Uterus (tissue), 4 donors: Measurements from ENCODE around the gene ADH5. TPM values are rescaled to one million over a fixed set of nuclear protein-coding genes. Genes with fewer than 3 reads are reported as not detected.
"Not testable (repeated sequence)": the region's sequence is repeated elsewhere in the genome, so short reads cannot be mapped to it uniquely, and the experiment has no call there.

Experiments
- DNase-seq, 2 donors: peaks; one replicate each; pipeline ENCODE4 v3.0.0-alpha.2; 2019 to 2020
- H3K27ac ChIP-seq, 2 donors: fragments of 200-600 bp; sonication (generic); 1 replicate in 1 of 2; 2 replicates in 1 of 2; pipeline ENCODE4 v1.5.1; 2016 to 2018
- H3K27me3 ChIP-seq, 2 donors: fragments of 200-600 bp; sonication (generic); one replicate each; pipeline ENCODE4 v1.5.1; 2018 to 2019; ENCODE audit warnings: control low read depth in 1 of 2
- H3K36me3 ChIP-seq, 2 donors: fragments of 200-600 bp; sonication (generic); one replicate each; pipeline ENCODE4 v1.5.1; 2019; ENCODE audit warnings: control low read depth in 1 of 2
- H3K4me1 ChIP-seq, 2 donors: fragments of 200-600 bp; sonication (generic); one replicate each; pipeline ENCODE4 v1.5.1; 2018 to 2019; ENCODE audit warnings: control low read depth in 1 of 2
- H3K4me3 ChIP-seq, 2 donors: fragments of 200-600 bp; sonication (generic); 1 replicate in 1 of 2; 2 replicates in 1 of 2; pipeline ENCODE4 v1.5.1; 2018 to 2019; ENCODE audit warnings: mild to moderate bottlenecking in 1 of 2
- H3K9me3 ChIP-seq, 2 donors: fragments of 200-600 bp; sonication (generic); one replicate each; pipeline ENCODE4 v1.5.1; 2019; ENCODE audit warnings: control low read depth in 1 of 2
- POLR2A ChIP-seq, 2 donors: fragments of 450-650 bp; IDR thresholded peaks; one replicate each; pipeline ENCODE4 v1.6.1; 2016; ENCODE audit warnings: antibody characterized with exemption in 2 of 2, mild to moderate bottlenecking in 1 of 2, moderate library complexity in 1 of 2
- intact Hi-C: fragments of 100-400 bp; cut with DNase I; formaldehyde crosslinking; loops from one replicate; pipeline ENCODE4 v1.15.1; 2023; ENCODE audit warnings: low total_unique reads
- total RNA-seq, 4 donors: library from RNA; depleted of rRNA in 3 of 4; stranded (reverse); fragments of >200 nt in 3 of 4; gene quantifications; one replicate each; pipeline versions ENCODE4 v1.1.0 to v1.2.4, GENCODE V29; 2014 to 2023
- TF ChIP-seq, protein P1 (sequence below), 4 experiments: fragments of 200-600 bp in 2 of 4; fragments of 450-650 bp in 2 of 4; sonication (generic) in 2 of 4; IDR thresholded peaks; one replicate each; pipeline ENCODE4 v1.5.1; 2016 to 2019; ENCODE audit warnings: antibody characterized with exemption in 4 of 4, mild to moderate bottlenecking in 2 of 4, moderate library complexity in 1 of 4
- donor health status: DM: yes; HTN: yes; CAD: no.

Gene ADH5
- total RNA-seq, 4 donors from 2014 or later, result 140 to 195 (median 175) TPM

DNA sequence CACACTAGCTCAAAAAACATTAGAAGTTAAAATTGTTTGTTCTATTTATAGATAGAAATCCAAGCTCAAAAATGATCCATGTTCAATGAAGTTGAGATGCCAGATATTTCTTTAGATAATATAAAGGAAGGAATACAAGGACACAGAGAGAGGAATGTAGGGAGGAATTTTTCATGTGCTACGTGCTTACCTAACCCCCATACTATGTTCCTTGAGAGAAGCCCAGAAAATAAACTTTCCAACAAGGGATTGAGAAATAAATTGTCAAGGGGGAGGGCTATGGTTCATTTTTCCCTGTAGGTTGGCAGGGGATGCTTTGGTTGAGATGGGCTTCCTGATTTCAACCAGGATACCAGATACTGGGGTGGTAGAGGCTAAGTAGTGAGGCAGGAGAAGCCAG, 15.6 kb upstream of the ADH5 start:
- Histone ChIP-seq H3K27ac (no peak overlapping the region), H3K27me3 (no peaks in the 10 kb centered on the region), H3K4me1 (no peaks in the 10 kb centered on the region), H3K9me3 (no peaks in the 10 kb centered on the region), H3K36me3 (no peaks in the 10 kb centered on the region), H3K4me3 (no peak overlapping the region)
- intact Hi-C loops, result no loop called here
- no peak for TF ChIP-seq POLR2A (IDR thresholded peaks at IDR 0.05)
- TF ChIP-seq, protein P1, sequence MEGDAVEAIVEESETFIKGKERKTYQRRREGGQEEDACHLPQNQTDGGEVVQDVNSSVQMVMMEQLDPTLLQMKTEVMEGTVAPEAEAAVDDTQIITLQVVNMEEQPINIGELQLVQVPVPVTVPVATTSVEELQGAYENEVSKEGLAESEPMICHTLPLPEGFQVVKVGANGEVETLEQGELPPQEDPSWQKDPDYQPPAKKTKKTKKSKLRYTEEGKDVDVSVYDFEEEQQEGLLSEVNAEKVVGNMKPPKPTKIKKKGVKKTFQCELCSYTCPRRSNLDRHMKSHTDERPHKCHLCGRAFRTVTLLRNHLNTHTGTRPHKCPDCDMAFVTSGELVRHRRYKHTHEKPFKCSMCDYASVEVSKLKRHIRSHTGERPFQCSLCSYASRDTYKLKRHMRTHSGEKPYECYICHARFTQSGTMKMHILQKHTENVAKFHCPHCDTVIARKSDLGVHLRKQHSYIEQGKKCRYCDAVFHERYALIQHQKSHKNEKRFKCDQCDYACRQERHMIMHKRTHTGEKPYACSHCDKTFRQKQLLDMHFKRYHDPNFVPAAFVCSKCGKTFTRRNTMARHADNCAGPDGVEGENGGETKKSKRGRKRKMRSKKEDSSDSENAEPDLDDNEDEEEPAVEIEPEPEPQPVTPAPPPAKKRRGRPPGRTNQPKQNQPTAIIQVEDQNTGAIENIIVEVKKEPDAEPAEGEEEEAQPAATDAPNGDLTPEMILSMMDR (IDR thresholded peaks at IDR 0.05), result no peak
- DNase-seq, result no peak

DNA sequence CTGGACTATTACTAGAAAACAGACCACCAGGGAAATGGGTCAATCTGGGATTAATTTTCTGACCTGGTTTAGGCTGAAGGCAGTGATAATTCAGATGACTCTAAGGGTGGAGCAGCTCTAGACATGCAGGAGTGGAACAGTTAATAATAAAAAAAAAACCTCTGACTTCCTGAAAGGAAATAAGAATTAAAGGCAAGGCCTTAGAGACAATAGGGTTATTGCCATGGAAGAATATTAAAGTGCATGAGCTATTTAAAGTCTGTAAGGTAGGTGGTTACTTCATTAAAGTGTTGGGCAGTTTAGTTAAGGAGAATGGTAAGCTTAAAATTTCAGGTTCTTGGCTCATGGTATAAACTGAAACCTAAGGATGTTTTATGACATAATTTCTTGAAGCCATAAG, 14.6 kb upstream of the ADH5 start:
- intact Hi-C loops, result no loop called here
- H3K27me3 ChIP-seq, result no peaks in the 10 kb centered on the region
- DNase-seq, result no peak
- no peak overlapping the region for H3K4me3 ChIP-seq
- no peak for TF ChIP-seq POLR2A (IDR thresholded peaks at IDR 0.05)
- TF ChIP-seq, protein P1 (IDR thresholded peaks at IDR 0.05), result no peak
- H3K4me1 ChIP-seq, result no peaks in the 10 kb centered on the region
- H3K9me3 ChIP-seq, result no peaks in the 10 kb centered on the region
- no peaks in the 10 kb centered on the region for H3K36me3 ChIP-seq
- H3K27ac ChIP-seq, result no peak overlapping the region

DNA sequence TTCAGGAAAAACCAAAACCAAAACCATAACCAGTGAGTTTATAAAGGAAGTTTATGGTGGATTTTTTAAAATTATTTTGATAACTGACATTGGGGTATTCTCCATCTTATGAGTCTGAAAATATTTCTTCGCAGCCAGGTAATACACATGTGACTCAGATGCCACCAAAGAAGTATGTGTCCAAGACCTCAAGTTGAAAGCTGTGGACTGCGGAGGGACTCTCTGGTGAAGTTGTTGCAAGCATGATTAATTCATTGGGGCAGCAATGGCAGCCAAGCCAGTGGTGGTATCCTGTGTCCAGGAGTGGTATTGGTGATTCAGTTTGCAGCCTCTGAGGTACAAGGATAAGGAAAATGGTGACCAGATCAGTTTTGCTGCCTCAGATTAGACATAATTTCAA, 14.0 kb upstream of the ADH5 start:
- intact Hi-C loops, result no loop called here

DNA sequence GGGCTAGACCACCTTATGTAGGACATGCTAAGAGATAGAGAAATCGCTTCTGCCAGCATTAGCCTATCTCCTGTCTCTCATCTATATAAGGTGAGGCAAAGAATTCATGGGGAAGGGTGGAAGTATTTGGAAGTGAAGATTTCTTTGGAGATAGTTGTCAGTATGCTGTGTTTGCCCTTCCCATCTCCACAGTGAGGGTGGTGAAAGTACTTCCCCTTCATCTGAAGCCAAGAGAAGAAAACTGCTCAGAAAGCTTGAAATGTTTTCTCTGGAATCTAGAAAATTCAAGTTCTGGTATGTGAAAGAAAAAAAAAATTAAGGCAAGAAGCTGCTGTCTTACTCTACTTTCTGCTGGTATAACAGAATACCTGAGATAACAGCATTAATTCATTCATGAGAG, 12.3 kb upstream of the ADH5 start:
- DNase-seq, result no peak

More for the DNA sequence above, 14.0 kb upstream of the ADH5 start:
- no peaks in the 10 kb centered on the region for H3K4me1 ChIP-seq
- no peaks in the 10 kb centered on the region for H3K9me3 ChIP-seq
- TF ChIP-seq, protein P1 (IDR thresholded peaks at IDR 0.05), result no peak
- TF ChIP-seq POLR2A (IDR thresholded peaks at IDR 0.05), result no peak
- no peak overlapping the region for H3K27ac ChIP-seq
- no peak overlapping the region for H3K4me3 ChIP-seq
- no peaks in the 10 kb centered on the region for H3K27me3 ChIP-seq
- H3K36me3 ChIP-seq, result no peaks in the 10 kb centered on the region
- no peak for DNase-seq

DNA sequence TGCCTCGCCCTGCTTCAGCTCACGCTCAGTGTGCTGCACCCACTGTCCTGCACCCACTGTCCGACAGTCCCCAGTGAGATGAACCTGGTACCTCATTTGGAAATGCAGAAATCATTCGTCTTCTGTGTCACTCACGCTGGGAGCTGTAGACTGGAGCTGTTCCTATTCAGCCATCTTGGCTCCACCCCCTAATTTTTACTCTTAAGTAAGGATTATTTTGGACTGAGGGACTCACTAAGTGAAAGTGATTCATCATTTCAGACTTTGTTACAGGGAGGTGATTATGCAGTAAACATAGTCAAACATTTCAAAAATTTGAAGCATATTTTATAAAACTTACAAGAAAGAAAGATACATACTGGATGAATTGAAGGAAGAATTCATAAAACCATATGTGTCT, 11.2 kb upstream of the ADH5 start:
- H3K27me3 ChIP-seq, H3K9me3 ChIP-seq, H3K4me1 ChIP-seq, H3K27ac ChIP-seq, DNase-seq, H3K36me3 ChIP-seq, intact Hi-C loops, H3K4me3 ChIP-seq: not testable (repeated sequence)

More for the DNA sequence above, 12.3 kb upstream of the ADH5 start:
- no peak for TF ChIP-seq POLR2A (IDR thresholded peaks at IDR 0.05)
- TF ChIP-seq, protein P1 (IDR thresholded peaks at IDR 0.05), result no peak
- no peaks in the 10 kb centered on the region for H3K36me3 ChIP-seq
- H3K27me3 ChIP-seq, result no peaks in the 10 kb centered on the region
- no peak overlapping the region for H3K4me3 ChIP-seq
- H3K27ac ChIP-seq, result no peak overlapping the region
- H3K9me3 ChIP-seq, result no peaks in the 10 kb centered on the region
- H3K4me1 ChIP-seq, result no peaks in the 10 kb centered on the region
- intact Hi-C loops, result no loop called here

DNA sequence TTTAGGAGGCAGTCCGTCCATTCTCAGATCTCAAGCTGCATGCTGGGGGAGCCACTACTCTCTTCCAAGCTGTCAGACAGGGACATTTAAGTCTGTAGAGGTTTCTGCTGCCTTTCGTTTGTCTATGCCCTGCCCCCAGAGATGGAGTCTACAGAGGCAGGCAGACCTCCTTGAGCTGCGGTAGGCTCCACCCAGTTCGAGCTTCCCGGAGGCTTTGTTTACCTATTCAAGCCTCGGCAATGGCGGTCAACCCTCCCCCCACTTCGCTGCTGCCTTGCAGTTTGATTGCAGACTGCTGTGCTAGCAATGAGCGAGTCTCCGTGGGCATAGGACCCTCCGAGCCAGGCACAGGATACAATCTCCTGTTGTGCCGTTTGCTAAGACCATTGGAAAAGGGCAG, 10.7 kb upstream of the ADH5 start:
- Histone ChIP-seq H3K4me1 (no peaks in the 10 kb centered on the region), H3K27ac (no peak overlapping the region), H3K27me3 (no peaks in the 10 kb centered on the region), H3K4me3 (no peak overlapping the region), H3K36me3 (no peaks in the 10 kb centered on the region), H3K9me3 (no peaks in the 10 kb centered on the region)
- intact Hi-C loops, result no loop called here
- no peak for DNase-seq
- TF ChIP-seq, protein P1 (IDR thresholded peaks at IDR 0.05), result no peak
- TF ChIP-seq POLR2A (IDR thresholded peaks at IDR 0.05), result no peak

DNA sequence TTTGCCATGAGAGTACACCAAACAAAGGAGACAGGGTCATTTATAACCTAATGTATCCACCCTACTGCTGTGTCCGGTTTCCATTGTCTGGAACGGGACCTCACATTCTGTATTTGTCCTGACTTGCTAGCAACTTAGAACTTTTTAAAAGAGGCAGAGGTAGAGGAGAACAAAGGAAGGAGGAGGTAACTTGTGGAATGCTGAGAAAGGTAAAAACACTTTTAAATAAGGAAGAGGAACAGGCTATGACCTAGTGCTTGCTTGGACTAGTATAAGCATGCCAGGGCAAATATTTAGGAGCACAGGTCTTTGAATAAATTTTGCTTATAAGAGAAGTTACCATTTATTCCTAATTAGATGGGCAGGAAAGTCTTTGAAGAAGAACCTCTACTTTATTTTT, 3.3 kb upstream of the ADH5 start:
- intact Hi-C loops, H3K4me3 ChIP-seq, H3K4me1 ChIP-seq, H3K27me3 ChIP-seq, H3K36me3 ChIP-seq, DNase-seq, H3K9me3 ChIP-seq: not testable (repeated sequence)
- peak overlapping the region in 1 of 2 donors; percentile 37 for H3K27ac ChIP-seq
